K562 (cell line): ENCODE data around the gene ELMOD2. TPM values are rescaled to one million over a fixed set of nuclear protein-coding genes. Genes with fewer than 3 reads are reported as not detected.

Experiments used
- ARID2 ChIP-seq: fragments of 450-650 bp; IDR thresholded peaks from 2 replicates; pipeline ENCODE4 v1.6.1; 2017; ENCODE audit warnings: antibody characterized with exemption, mild to moderate bottlenecking
- ATF1 ChIP-seq, 2 experiments: fragments of 450-650 bp in 1 of 2; IDR thresholded peaks; 2 replicates each; pipeline ENCODE4 v1.6.1; 2016; ENCODE audit warnings: missing compliant biosample characterization in 1 of 2, missing genetic modification characterization in 1 of 2
- FOXA3 ChIP-seq, 2 experiments: fragments of 450-650 bp in 1 of 2; sonication (generic) in 1 of 2; formaldehyde crosslinking; IDR thresholded peaks in 1 of 2; conservative IDR thresholded peaks in 1 of 2; 2 replicates each; pipeline versions ENCODE4 v1.4.0 to v1.8.0; 2020 to 2022; ENCODE audit warnings: mild to moderate bottlenecking in 2 of 2, missing genetic modification reagents in 1 of 2
- FOXK1 ChIP-seq: sonication (generic); formaldehyde crosslinking; IDR thresholded peaks from 2 replicates; pipeline ENCODE4 v1.8.0; 2022; ENCODE audit warnings: missing genetic modification reagents, mild to moderate bottlenecking, borderline replicate concordance
- NEUROD1 ChIP-seq: fragments of 150-350 bp; IDR thresholded peaks from 2 replicates; pipeline ENCODE4 v1.6.1; 2014; ENCODE audit warnings: borderline replicate concordance, low read length, low read depth; ENCODE audit not compliant: partially characterized antibody
- NR2F6 ChIP-seq: fragments of 450-650 bp; formaldehyde crosslinking; IDR thresholded peaks from 2 replicates; pipeline ENCODE4 v1.4.0; 2020; ENCODE audit warnings: mild to moderate bottlenecking
- SMAD3 ChIP-seq: fragments of 450-650 bp; formaldehyde crosslinking; conservative IDR thresholded peaks from 2 replicates; pipeline ENCODE4 v1.4.0; 2020; ENCODE audit warnings: mild to moderate bottlenecking
- ZBED1 ChIP-seq: IDR thresholded peaks from 2 replicates; pipeline ENCODE4 v1.6.1; 2014
- polyA plus RNA-seq, 8 experiments: library from polyadenylated mRNA; depleted of rRNA in 4 of 8; stranded (reverse) in 5 of 8; unstranded in 3 of 8; fragments of >200 nt; fragmentation: Nextera tagmentation in 2 of 8; fragmentation: Illumina TruSeq in 1 of 8; extraction: Ambion mirVana in 2 of 8; extraction: Trizol in 1 of 8; gene quantifications; 2 replicates each; pipeline versions ENCODE4 v1.2.1 to v1.2.3, GENCODE V29; 2011 to 2014; ENCODE audit warnings: inconsistent platforms in 1 of 8, missing spikeins in 1 of 8
- total RNA-seq, 7 experiments: library from RNA; depleted of rRNA in 6 of 7; stranded (reverse); fragments of >200 nt in 6 of 7; fragmentation: Illumina TruSeq in 2 of 7; extraction: Trizol in 2 of 7; gene quantifications; 2 replicates each; pipeline versions ENCODE4 v1.2.1 to v1.2.3, GENCODE V29; 2011 to 2021; ENCODE audit warnings: low replicate concordance in 1 of 7
- TF ChIP-seq, protein P1 (sequence below), 2 experiments: IDR thresholded peaks in 1 of 2; conservative IDR thresholded peaks in 1 of 2; 2 replicates each; pipeline ENCODE4 v1.6.1; 2016; ENCODE audit warnings: low read depth in 2 of 2, mild to moderate bottlenecking in 1 of 2, missing compliant biosample characterization in 1 of 2, missing genetic modification characterization in 1 of 2, moderate library complexity in 1 of 2
- TF ChIP-seq, protein P2 (sequence below), 2 experiments: fragments of 450-650 bp; formaldehyde crosslinking in 1 of 2; IDR thresholded peaks; 2 replicates each; pipeline versions ENCODE4 v1.4.0 to v1.6.1; 2014 to 2020; ENCODE audit warnings: mild to moderate bottlenecking in 2 of 2, borderline replicate concordance in 1 of 2, low read depth in 1 of 2
- TF ChIP-seq, protein P3 (sequence below): fragments of 250-450 bp; sonication (Bioruptor Pico); IDR thresholded peaks from 2 replicates; pipeline ENCODE4 v1.5.1; 2021; ENCODE audit warnings: mild to moderate bottlenecking

ELMOD2 gene
- total and polyA plus RNA-seq, 9 of the 15 experiments (the other 6 are each of a cell fraction or from before 2014, with no cell fraction given) = 11.0 to 23.3 (median 14.3) TPM

DNA sequence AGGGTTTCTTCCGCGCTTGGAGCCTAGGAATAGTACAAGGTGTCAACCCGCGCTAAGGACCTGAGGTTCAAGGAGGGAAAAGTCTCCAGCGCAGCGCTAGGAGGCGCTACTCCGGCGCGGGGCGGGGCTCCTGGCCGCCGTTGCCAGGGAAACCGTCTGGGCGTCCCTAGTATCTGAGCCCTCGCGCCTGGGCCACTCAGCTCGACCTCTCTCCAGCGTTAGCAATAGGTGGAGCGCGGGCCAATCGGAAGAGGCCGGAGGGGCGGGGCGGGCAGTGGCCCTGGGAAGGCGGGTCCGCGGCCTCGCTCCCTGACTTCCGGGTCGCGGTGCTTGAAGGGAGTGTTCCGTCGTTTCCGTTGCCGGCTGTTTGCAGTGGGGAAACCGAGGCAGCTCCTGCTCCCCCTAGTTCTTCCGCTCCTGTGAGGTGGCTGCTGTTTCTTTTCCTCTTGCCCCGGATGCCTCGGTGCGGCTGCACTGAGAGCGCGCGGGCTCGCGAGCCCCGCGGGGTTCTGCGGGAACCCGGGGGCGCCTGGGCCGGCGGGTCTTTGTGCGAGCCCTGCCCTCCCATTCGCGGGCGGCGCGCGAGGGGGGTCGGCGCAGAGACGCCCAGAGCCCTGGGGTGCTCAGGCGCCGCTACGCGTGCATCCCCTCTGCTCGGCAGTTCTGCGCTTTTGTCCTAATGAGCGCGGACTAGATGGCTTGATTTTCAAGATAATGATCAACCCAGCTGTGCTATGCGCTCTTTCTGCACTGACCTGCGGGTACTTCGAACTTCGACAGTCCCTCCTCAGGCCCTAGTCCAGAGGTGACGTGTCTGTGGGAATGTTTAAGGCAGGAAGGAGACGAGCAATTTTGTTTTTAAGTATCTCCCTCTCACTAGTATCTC, at the start of gene ELMOD2 (continued):
- TF ChIP-seq, protein P1, sequence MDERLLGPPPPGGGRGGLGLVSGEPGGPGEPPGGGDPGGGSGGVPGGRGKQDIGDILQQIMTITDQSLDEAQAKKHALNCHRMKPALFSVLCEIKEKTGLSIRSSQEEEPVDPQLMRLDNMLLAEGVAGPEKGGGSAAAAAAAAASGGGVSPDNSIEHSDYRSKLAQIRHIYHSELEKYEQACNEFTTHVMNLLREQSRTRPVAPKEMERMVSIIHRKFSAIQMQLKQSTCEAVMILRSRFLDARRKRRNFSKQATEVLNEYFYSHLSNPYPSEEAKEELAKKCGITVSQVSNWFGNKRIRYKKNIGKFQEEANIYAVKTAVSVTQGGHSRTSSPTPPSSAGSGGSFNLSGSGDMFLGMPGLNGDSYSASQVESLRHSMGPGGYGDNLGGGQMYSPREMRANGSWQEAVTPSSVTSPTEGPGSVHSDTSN (CRISPR knock-in tag; IDR thresholded peaks at IDR 0.05; ENCODE audit: low read depth) = no peak
- TF ChIP-seq, protein P1 (tag; conservative IDR thresholded peaks at IDR 0.05; ENCODE audit: low read depth) = no peak
- TF ChIP-seq ARID2 = no peak
- peak; percentile 20 for TF ChIP-seq NEUROD1
- TF ChIP-seq NR2F6 (CRISPR knock-in tag) = no peak
- TF ChIP-seq ZBED1 = no peak
- TF ChIP-seq, protein P2, sequence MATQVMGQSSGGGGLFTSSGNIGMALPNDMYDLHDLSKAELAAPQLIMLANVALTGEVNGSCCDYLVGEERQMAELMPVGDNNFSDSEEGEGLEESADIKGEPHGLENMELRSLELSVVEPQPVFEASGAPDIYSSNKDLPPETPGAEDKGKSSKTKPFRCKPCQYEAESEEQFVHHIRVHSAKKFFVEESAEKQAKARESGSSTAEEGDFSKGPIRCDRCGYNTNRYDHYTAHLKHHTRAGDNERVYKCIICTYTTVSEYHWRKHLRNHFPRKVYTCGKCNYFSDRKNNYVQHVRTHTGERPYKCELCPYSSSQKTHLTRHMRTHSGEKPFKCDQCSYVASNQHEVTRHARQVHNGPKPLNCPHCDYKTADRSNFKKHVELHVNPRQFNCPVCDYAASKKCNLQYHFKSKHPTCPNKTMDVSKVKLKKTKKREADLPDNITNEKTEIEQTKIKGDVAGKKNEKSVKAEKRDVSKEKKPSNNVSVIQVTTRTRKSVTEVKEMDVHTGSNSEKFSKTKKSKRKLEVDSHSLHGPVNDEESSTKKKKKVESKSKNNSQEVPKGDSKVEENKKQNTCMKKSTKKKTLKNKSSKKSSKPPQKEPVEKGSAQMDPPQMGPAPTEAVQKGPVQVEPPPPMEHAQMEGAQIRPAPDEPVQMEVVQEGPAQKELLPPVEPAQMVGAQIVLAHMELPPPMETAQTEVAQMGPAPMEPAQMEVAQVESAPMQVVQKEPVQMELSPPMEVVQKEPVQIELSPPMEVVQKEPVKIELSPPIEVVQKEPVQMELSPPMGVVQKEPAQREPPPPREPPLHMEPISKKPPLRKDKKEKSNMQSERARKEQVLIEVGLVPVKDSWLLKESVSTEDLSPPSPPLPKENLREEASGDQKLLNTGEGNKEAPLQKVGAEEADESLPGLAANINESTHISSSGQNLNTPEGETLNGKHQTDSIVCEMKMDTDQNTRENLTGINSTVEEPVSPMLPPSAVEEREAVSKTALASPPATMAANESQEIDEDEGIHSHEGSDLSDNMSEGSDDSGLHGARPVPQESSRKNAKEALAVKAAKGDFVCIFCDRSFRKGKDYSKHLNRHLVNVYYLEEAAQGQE (IDR thresholded peaks at IDR 0.05; ENCODE audit: borderline replicate concordance) = no peak; the same call in 1 of the 2 replicates
- TF ChIP-seq, protein P2 (CRISPR knock-in tag; IDR thresholded peaks at IDR 0.05; ENCODE audit: low read depth) = no peak
- no peak for TF ChIP-seq FOXA3 (CRISPR knock-in tag; conservative IDR thresholded peaks at IDR 0.05 in 1 of 2, IDR thresholded peaks at IDR 0.05 in 1 of 2)
- TF ChIP-seq FOXK1 = no peak
- TF ChIP-seq ATF1 (CRISPR knock-in tag; IDR thresholded peaks at IDR 0.05) = no peak
- TF ChIP-seq ATF1 (tag; IDR thresholded peaks at IDR 0.05) = peak; percentile 77
- TF ChIP-seq, protein P3, sequence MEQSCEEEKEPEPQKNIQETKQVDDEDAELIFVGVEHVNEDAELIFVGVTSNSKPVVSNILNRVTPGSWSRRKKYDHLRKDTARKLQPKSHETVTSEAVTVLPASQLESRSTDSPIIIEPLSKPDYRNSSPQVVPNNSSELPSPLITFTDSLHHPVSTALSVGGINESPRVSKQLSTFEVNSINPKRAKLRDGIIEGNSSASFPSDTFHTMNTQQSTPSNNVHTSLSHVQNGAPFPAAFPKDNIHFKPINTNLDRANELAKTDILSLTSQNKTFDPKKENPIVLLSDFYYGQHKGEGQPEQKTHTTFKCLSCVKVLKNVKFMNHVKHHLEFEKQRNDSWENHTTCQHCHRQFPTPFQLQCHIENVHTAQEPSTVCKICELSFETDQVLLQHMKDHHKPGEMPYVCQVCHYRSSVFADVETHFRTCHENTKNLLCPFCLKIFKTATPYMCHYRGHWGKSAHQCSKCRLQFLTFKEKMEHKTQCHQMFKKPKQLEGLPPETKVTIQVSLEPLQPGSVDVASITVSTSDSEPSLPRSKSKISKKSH (CRISPR knock-in tag) = no peak
- no peak for TF ChIP-seq SMAD3 (CRISPR knock-in tag)
